Activated naive CD4-positive, alpha-beta T cell treated with anti-CD3 and anti-CD28 coated beads, Interleukin-2, amount 50 U/mL, for 24 hours (primary cell): ENCODE data around the gene GRK1.
"Not testable (repeated sequence)": the region's sequence is repeated elsewhere in the genome, so short reads cannot be mapped to it uniquely, and the experiment has no call there.

Source experiments
- H3K27ac Mint-ChIP-seq: one replicate; pipeline ENCODE4 v1.8.0; 2021; ENCODE audit warnings: mild to moderate bottlenecking, mixed read lengths
- H3K27me3 Mint-ChIP-seq: one replicate; pipeline ENCODE4 v1.8.0; 2021; ENCODE audit warnings: mixed read lengths
- H3K36me3 Mint-ChIP-seq: one replicate; pipeline ENCODE4 v1.8.0; 2021; ENCODE audit warnings: mixed read lengths
- H3K4me1 Mint-ChIP-seq: one replicate; pipeline ENCODE4 v1.8.0; 2021; ENCODE audit warnings: mixed read lengths
- H3K4me3 Mint-ChIP-seq: one replicate; pipeline ENCODE4 v1.8.0; 2021; ENCODE audit warnings: mild to moderate bottlenecking, mixed read lengths
- H3K9me3 Mint-ChIP-seq: one replicate; pipeline ENCODE4 v1.8.0; 2021; ENCODE audit warnings: mixed read lengths

GRK1 gene

DNA sequence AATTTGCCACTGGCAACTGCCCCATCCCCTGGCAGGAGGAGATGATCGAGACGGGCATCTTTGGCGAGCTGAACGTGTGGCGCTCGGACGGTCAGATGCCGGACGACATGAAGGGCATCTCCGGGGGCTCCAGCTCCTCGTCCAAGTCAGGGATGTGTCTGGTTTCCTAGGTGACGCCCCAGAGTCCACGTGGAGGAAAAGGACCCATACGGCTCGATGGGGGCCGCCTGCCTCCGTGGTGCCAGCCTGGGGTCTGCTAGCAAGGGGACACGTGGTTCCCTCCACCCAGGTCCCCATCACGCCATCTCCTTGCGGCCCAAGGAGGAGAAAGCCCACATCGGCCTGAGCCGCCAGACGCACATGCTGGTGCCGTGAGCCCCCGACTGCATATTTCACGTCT is 68.2 kb downstream of the GRK1 start:
- H3K4me1 Mint-ChIP-seq = no peaks in the 10 kb centered on the region
- H3K27me3 Mint-ChIP-seq = peaks cover 6% of the 10 kb centered on the region
- H3K27ac Mint-ChIP-seq = no peak overlapping the region
- no peak overlapping the region for H3K4me3 Mint-ChIP-seq
- no peaks in the 10 kb centered on the region for H3K9me3 Mint-ChIP-seq
- H3K36me3 Mint-ChIP-seq = no peaks in the 10 kb centered on the region

GRCh38 chr13:113735750-113736149 is 68.7 kb downstream of the GRK1 start:
- H3K36me3 Mint-ChIP-seq = no peaks in the 10 kb centered on the region
- H3K27me3 Mint-ChIP-seq = peaks cover 4% of the 10 kb centered on the region
- no peak overlapping the region for H3K27ac Mint-ChIP-seq
- no peak overlapping the region for H3K4me3 Mint-ChIP-seq
- H3K9me3 Mint-ChIP-seq = no peaks in the 10 kb centered on the region
- peaks cover 4% of the 10 kb centered on the region for H3K4me1 Mint-ChIP-seq

DNA sequence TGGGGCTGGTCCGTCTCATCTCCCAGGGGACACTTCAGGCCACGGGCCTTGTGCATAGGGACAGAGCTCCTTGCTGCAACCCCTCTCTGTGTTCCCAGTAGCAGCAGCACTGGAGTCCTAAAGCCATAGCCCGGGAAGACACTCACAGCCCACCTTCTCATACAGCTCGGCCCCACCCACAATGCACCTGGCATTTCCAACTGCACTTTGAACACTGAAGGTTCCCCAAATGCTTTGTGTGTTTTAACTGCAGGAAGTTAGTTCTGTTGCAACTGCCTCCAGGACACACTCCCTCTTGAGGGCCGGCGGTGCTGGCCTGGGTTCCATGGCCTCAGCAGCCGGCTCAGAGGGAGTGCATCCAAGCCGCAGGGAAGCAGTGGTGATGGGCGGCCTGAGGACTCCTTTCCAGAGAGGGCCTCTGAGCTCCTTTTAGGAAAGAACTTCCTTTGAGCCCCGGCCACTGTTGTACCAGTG is 69.3 kb downstream of the GRK1 start:
- Mint-ChIP-seq H3K27me3 (peaks cover 5% of the 10 kb centered on the region), H3K27ac (no peak overlapping the region), H3K4me3 (no peak overlapping the region), H3K9me3 (no peaks in the 10 kb centered on the region), H3K4me1 (peaks cover 9% of the 10 kb centered on the region), H3K36me3 (no peaks in the 10 kb centered on the region)

GRCh38 chr13:113737803-113738202 is 70.8 kb downstream of the GRK1 start:
- peaks cover 23% of the 10 kb centered on the region for H3K4me1 Mint-ChIP-seq
- H3K27ac Mint-ChIP-seq = no peak overlapping the region
- no peaks in the 10 kb centered on the region for H3K36me3 Mint-ChIP-seq
- peaks cover 8% of the 10 kb centered on the region for H3K27me3 Mint-ChIP-seq
- no peaks in the 10 kb centered on the region for H3K9me3 Mint-ChIP-seq
- H3K4me3 Mint-ChIP-seq = no peak overlapping the region

- Mint-ChIP-seq H3K27ac (peak overlapping the region; percentile 35), H3K27me3 (peaks cover 8% of the 10 kb centered on the region), H3K9me3 (no peaks in the 10 kb centered on the region), H3K36me3 (no peaks in the 10 kb centered on the region), H3K4me3 (no peak overlapping the region), H3K4me1 (peaks cover 24% of the 10 kb centered on the region)
Measured at GRCh38 chr13:113739527-113740285, 72.7 kb downstream of the GRK1 start.

DNA sequence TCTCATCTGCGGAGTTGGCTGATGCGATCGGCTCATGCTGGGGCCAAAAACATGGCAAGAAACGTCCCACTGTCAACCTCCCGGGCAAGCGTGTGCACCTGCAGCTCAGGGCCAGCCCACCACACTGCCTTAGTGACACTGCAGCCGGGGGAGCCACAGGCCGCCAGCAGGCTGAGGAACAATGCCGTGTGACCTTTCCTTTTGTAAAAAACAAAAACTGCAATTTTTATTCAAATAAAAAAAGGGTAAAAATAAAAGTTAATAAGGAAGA is 73.2 kb downstream of the GRK1 start:
- H3K4me1 Mint-ChIP-seq = peaks cover 27% of the 10 kb centered on the region
- H3K27ac Mint-ChIP-seq = no peak overlapping the region
- H3K9me3 Mint-ChIP-seq = no peaks in the 10 kb centered on the region
- peaks cover 11% of the 10 kb centered on the region for H3K27me3 Mint-ChIP-seq
- H3K36me3 Mint-ChIP-seq = no peaks in the 10 kb centered on the region
- H3K4me3 Mint-ChIP-seq = no peak overlapping the region

DNA sequence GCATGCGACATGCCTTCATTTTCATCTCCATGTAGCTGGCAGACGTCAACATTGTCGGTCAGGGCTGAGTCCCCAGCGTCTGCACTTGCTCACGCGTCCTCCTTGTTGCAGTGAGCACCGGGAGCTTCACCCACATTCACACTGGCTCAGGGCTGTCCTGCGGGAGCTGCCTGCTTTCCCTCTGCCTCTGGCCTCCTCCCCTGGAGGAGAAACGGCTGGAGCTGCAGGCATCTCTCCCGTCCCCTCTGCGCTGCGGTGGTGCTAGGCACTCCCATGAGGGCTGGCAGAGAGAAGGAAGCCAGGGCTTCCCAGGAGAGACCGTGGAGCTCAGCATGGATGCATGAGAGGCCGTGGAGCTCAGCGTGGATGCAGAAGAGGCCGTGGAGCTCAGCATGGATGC is 73.6 kb downstream of the GRK1 start:
- no peaks in the 10 kb centered on the region for H3K36me3 Mint-ChIP-seq
- peaks cover 11% of the 10 kb centered on the region for H3K27me3 Mint-ChIP-seq
- H3K4me1 Mint-ChIP-seq = peaks cover 27% of the 10 kb centered on the region
- no peak overlapping the region for H3K4me3 Mint-ChIP-seq
- H3K27ac Mint-ChIP-seq = no peak overlapping the region
- H3K9me3 Mint-ChIP-seq = no peaks in the 10 kb centered on the region

DNA sequence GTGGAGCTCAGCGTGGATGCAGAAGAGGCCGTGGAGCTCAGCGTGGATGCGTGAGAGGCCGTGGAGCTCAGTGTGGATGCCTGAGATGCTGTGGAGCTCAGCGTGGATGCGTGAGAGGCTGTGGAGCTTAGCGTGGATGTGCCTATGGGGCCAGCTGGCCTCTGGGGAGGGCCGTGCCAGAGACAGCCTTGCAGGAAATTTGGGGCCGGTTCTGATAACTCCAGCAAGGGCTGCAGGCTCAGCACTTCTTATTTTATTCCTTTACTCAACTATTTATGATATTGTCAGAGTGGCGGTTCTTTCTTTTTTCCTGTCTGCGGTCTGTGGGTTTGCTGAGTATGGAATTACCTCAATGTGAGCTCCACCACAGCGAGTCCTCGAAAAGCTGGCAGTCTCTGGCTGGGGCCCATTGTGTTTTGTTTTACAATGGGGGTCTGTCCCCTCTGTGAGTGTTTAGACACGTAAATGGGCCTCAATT is 74.2 kb downstream of the GRK1 start:
- Mint-ChIP-seq H3K27me3 (peaks cover 11% of the 10 kb centered on the region), H3K9me3 (no peaks in the 10 kb centered on the region), H3K27ac (no peak overlapping the region)

GRCh38 chr13:113742000-113742441 is 75.0 kb downstream of the GRK1 start:
- no peaks in the 10 kb centered on the region for H3K9me3 Mint-ChIP-seq
- peaks cover 27% of the 10 kb centered on the region for H3K4me1 Mint-ChIP-seq
- peak overlapping the region; percentile 40 for H3K4me3 Mint-ChIP-seq
- H3K36me3 Mint-ChIP-seq = no peaks in the 10 kb centered on the region
- no peak overlapping the region for H3K27ac Mint-ChIP-seq
- peaks cover 11% of the 10 kb centered on the region for H3K27me3 Mint-ChIP-seq

More for the DNA sequence above, 74.2 kb downstream of the GRK1 start:
- peaks cover 27% of the 10 kb centered on the region for H3K4me1 Mint-ChIP-seq
- peak overlapping the region; percentile 40 for H3K4me3 Mint-ChIP-seq
- H3K36me3 Mint-ChIP-seq = no peaks in the 10 kb centered on the region

DNA sequence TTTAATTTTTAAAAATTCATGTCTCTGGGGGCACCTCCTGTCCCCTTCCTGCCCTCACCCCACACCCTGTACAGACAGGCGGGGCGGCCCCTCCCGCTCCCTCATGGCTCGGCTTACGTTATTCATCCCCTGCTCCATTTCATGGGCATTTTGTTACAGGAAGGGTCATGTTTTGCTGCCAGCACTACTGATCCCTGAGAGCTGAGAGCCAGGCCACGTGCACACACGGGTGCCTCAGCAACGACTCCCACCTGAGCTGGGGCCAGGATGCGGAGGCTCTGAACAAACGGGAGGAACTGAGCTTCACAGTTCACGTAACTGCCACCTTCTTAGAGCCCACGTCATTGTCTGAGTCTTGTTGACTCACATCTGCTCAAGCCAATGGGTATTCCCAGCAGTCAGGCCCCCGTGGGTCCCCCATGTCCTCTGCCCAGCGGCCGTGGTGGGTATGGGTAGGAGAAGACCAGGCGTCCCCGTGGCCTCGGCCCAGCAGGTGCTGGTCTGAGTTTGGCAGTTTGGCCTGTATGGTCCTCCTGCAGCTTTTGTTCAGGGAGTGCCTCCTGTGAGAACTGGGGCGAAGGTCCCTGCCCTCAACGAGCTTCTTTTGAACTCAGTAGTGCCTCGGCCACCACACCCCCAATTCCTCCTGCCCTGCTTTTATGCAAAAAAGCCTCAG is 75.6 kb downstream of the GRK1 start:
- Mint-ChIP-seq H3K9me3 (no peaks in the 10 kb centered on the region), H3K4me1 (peaks cover 27% of the 10 kb centered on the region), H3K4me3 (peak overlapping the region; percentile 40), H3K27me3 (peaks cover 11% of the 10 kb centered on the region), H3K36me3 (no peaks in the 10 kb centered on the region), H3K27ac (no peak overlapping the region)

GRCh38 chr13:113743366-113744195 is 76.6 kb downstream of the GRK1 start:
- peaks cover 27% of the 10 kb centered on the region for H3K4me1 Mint-ChIP-seq
- no peaks in the 10 kb centered on the region for H3K36me3 Mint-ChIP-seq
- H3K9me3 Mint-ChIP-seq = no peaks in the 10 kb centered on the region
- H3K27ac Mint-ChIP-seq = no peak overlapping the region
- H3K4me3 Mint-ChIP-seq = no peak overlapping the region
- peaks cover 11% of the 10 kb centered on the region for H3K27me3 Mint-ChIP-seq

DNA sequence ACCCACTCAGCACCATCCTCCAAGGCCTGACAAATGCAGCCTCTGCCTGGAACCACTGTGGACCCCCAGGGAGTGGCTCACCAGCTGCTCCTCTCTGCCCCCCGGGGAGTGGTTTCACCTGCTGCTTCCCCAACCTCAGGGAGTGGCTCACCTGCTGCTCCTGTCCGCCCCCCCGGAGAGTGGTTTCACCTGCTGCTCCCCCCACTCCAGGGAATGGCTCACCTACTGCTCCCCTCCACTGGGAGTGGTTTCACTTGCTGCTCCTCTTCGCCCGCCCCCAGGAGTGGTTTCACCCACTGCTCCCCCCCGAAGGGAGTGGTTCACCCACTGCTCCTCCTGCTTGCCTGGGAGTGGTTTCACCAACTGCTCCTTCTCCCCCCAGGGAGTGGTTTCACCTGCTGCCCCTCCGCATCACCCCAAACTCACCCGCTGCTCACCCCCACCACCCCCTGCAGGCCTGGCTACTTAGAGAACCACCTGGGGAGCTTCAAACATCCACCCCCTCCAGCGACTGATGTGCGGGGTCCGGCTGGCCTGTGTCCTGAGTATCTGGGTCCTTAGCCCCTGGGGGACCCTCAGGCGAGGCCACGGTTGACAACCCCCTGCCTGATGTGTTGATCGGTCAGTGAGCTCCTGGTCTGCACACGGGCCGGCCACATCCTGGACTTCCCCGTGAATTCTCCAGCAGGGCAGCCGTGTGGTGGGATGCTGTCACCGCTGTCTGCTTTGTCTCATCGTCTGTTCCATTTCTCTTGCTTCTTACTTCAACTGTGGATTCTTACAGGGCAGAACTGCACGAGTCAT is 77.4 kb downstream of the GRK1 start:
- Mint-ChIP-seq H3K27me3 (peaks cover 11% of the 10 kb centered on the region), H3K27ac (peak overlapping the region; percentile 30)

DNA sequence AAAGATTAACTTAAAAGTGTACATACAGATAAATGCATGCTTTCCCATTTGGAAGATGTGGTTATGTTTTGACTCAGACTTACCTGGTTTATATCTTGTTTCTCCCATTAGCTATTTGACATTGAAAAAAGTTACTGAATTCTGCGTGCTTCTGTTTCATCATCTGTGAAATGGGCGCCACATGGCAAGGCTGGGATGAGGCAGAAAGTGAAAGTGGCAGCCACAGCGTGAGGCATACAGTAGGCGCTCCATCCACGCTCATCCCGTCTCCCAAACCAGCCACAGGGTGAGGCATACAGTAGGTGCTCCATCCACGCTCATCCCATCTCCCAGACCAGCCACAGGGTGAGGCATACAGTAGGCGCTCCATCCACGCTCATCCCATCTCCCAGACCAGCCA is 78.0 kb downstream of the GRK1 start:
- H3K27ac Mint-ChIP-seq = peak overlapping the region; percentile 30
- H3K27me3 Mint-ChIP-seq = peaks cover 11% of the 10 kb centered on the region
- H3K36me3 Mint-ChIP-seq = no peaks in the 10 kb centered on the region
- peaks cover 27% of the 10 kb centered on the region for H3K4me1 Mint-ChIP-seq
- H3K4me3 Mint-ChIP-seq = no peak overlapping the region
- no peaks in the 10 kb centered on the region for H3K9me3 Mint-ChIP-seq

More for the DNA sequence above, 77.4 kb downstream of the GRK1 start:
- Mint-ChIP-seq H3K36me3 (no peaks in the 10 kb centered on the region), H3K4me3 (no peak overlapping the region), H3K9me3 (no peaks in the 10 kb centered on the region), H3K4me1 (peaks cover 27% of the 10 kb centered on the region)

- Mint-ChIP-seq H3K4me1 (peaks cover 25% of the 10 kb centered on the region), H3K27ac (peak overlapping the region; percentile 38)
- not testable (repeated sequence) for H3K4me3 Mint-ChIP-seq, H3K9me3 Mint-ChIP-seq, H3K36me3 Mint-ChIP-seq, H3K27me3 Mint-ChIP-seq
Measured at GRCh38 chr13:113745500-113746142, 78.6 kb downstream of the GRK1 start.

GRCh38 chr13:113746143-113746525 is 79.1 kb downstream of the GRK1 start:
- H3K27me3 Mint-ChIP-seq = peaks cover 7% of the 10 kb centered on the region
- no peaks in the 10 kb centered on the region for H3K9me3 Mint-ChIP-seq
- peaks cover 20% of the 10 kb centered on the region for H3K4me1 Mint-ChIP-seq
- H3K36me3 Mint-ChIP-seq = no peaks in the 10 kb centered on the region
- H3K27ac Mint-ChIP-seq = no peak overlapping the region
- no peak overlapping the region for H3K4me3 Mint-ChIP-seq
